GM12892 (cell line): Measurements from ENCODE around the gene VGF.

Experiments
- POLR2A ChIP-seq: IDR thresholded peaks from 2 replicates; pipeline ENCODE4 v1.6.1; 2011; ENCODE audit warnings: low read depth, low read length, control low read depth
- POLR2AphosphoS5 ChIP-seq: IDR thresholded peaks from 2 replicates; pipeline ENCODE4 v1.6.1; 2011; ENCODE audit warnings: low read depth, low read length, control low read depth

DNA sequence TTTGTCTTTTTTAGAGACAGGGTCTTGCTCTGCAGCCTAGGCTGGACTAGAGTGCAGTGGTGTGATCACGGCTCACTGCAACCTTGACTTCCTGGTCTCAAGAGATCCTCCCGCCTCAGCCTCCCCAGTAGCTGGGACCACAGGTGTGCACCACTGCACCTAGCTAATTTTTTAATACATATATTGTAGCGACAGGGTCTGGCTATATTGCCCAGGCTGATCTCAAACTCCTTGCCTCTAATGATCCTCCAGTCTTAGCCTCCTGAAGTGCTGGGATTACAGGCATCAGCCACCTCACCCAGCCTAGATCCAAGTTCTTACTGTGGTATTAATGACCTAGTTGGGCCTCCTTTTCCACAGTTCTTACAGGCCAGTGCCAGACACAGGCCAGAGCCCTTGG is 50.2 kb downstream of the VGF start:
- TF ChIP-seq POLR2AphosphoS5 (no peak), POLR2A (no peak)
